K562 (cell line): ENCODE data around the gene EYA4. TPM values are rescaled to one million over a fixed set of nuclear protein-coding genes. Genes with fewer than 3 reads are reported as not detected.

Experiments
- ATAC-seq: fragments of 200-7000 bp; cut with Tn5 transposase; 3 replicates; pipeline ENCODE4 v1.9.1; 2020; ENCODE audit warnings: moderate library complexity
- BruUV-seq: library from RNA; stranded (reverse); fragments of 400-500 nt; replicated peaks from 2 replicates; lab custom pipeline; 2021; lab: Mats Ljungman, UMichigan
- CTCF ChIA-PET: fragments of 300-600 bp; formaldehyde crosslinking; extraction: SDS; loops from one replicate; lab custom pipeline; 2021; ENCODE audit warnings: low intra/inter-chr PET ratio; lab: Yijun Ruan, JAX
- POLR2A ChIA-PET: fragments of 300-600, 350-650 bp; sonication (Branson Sonifier 250); formaldehyde crosslinking; extraction: SDS; loops from one replicate; lab custom pipeline; 2021; ENCODE audit warnings: antibody characterized with exemption, inconsistent platforms; lab: Yijun Ruan, JAX
- DNase-seq, 4 experiments: peaks; one replicate each; pipeline versions ENCODE4 v3.0.0 to v3.0.0-alpha.2; 2011 to 2018; ENCODE audit warnings: low spot score in 3 of 4, mixed read lengths in 3 of 4; ENCODE audit errors: extremely low read depth in 1 of 4
- FAIRE-seq: peaks from 2 replicates; lab custom pipeline; 2011; peaks lifted over from hg19 to GRCh38; lab: Jason Lieb, UNC
- H2AFZ ChIP-seq: 2 replicates; pipeline ENCODE4 v1.6.0; 2011; ENCODE audit warnings: low read depth, low read length, control low read depth, inconsistent platforms
- H3K27ac ChIP-seq: fragments of 200-600 bp; 3 replicates; pipeline ENCODE4 v1.8.0; 2011; ENCODE audit warnings: low read depth, mild to moderate bottlenecking, control low read depth, inconsistent platforms, low read length, moderate library complexity, mixed read lengths; ENCODE audit errors: extremely low read depth
- H3K27me3 ChIP-seq, 2 experiments: fragments of 300-600 bp in 1 of 2; 2 replicates in 1 of 2; 3 replicates in 1 of 2; pipeline versions ENCODE4 v1.6.0 to v1.8.0; 2011; ENCODE audit warnings: inconsistent platforms in 2 of 2, low read length in 2 of 2, mild to moderate bottlenecking in 1 of 2, mixed read lengths in 1 of 2, moderate library complexity in 1 of 2; ENCODE audit not compliant: control insufficient read depth in 2 of 2, insufficient read depth in 2 of 2
- H3K36me3 ChIP-seq: fragments of 300-600 bp; 3 replicates; pipeline ENCODE4 v1.8.0; 2011; ENCODE audit warnings: mild to moderate bottlenecking, low read length, inconsistent platforms; ENCODE audit not compliant: control insufficient read depth, insufficient read depth
- H3K4me1 ChIP-seq, 2 experiments: fragments of 200-600 bp in 1 of 2; replicated peaks in 1 of 2; 2 replicates in 1 of 2; 3 replicates in 1 of 2; pipeline versions ENCODE4 v1.5.1 to v1.8.0; 2011; ENCODE audit warnings: inconsistent platforms in 2 of 2, low read length in 2 of 2, mild to moderate bottlenecking in 1 of 2, mixed read lengths in 1 of 2, moderate library complexity in 1 of 2; ENCODE audit not compliant: control insufficient read depth in 2 of 2, insufficient read depth in 2 of 2
- H3K4me2 ChIP-seq: 2 replicates; pipeline ENCODE4 v1.6.1; 2011; ENCODE audit warnings: low read length, control low read depth, inconsistent platforms, mixed read lengths; ENCODE audit not compliant: insufficient read depth
- H3K4me3 ChIP-seq: fragments of 200-600 bp; sonication (generic), shearing (Covaris generic); 2 replicates; pipeline ENCODE4 v1.5.1; 2016; ENCODE audit warnings: control low read depth, inconsistent platforms
- H3K79me2 ChIP-seq: fragments of 200-600 bp; 3 replicates; pipeline ENCODE4 v1.8.0; 2011; ENCODE audit warnings: low read length, inconsistent platforms; ENCODE audit not compliant: control insufficient read depth, insufficient read depth
- H3K9ac ChIP-seq, 2 experiments: 2 replicates each; pipeline versions ENCODE4 v1.6.0 to v1.6.1; 2011; ENCODE audit warnings: low read depth in 2 of 2, low read length in 2 of 2, control low read depth in 1 of 2, inconsistent platforms in 1 of 2, mild to moderate bottlenecking in 1 of 2, mixed read lengths in 1 of 2; ENCODE audit not compliant: insufficient read depth in 1 of 2
- H3K9me1 ChIP-seq: one replicate; pipeline ENCODE4 v1.6.0; 2011; ENCODE audit warnings: inconsistent platforms, mild to moderate bottlenecking, low read length, moderate library complexity; ENCODE audit not compliant: control insufficient read depth, insufficient read depth
- H3K9me3 ChIP-seq: replicated peaks from 2 replicates; pipeline ENCODE4 v1.5.1; 2011; ENCODE audit warnings: low read depth, low read length, inconsistent platforms; ENCODE audit not compliant: control insufficient read depth, insufficient read depth
- H4K20me1 ChIP-seq: replicated peaks from 2 replicates; pipeline ENCODE4 v1.6.1; 2011; ENCODE audit warnings: low read length, inconsistent platforms, mixed read lengths; ENCODE audit not compliant: control insufficient read depth, insufficient read depth
- ATF1 ChIP-seq, 2 experiments: fragments of 450-650 bp in 1 of 2; IDR thresholded peaks; 2 replicates each; pipeline ENCODE4 v1.6.1; 2016; ENCODE audit warnings: missing compliant biosample characterization in 1 of 2, missing genetic modification characterization in 1 of 2
- CBFA2T2 ChIP-seq: fragments of 450-650 bp; conservative IDR thresholded peaks from 2 replicates; pipeline ENCODE4 v1.6.1; 2017; ENCODE audit warnings: mild to moderate bottlenecking
- CEBPG ChIP-seq, 3 experiments: fragments of 200-800 bp in 1 of 3; sonication (Bioruptor generic) in 1 of 3; sonication (generic) in 1 of 3; formaldehyde crosslinking in 1 of 3; IDR thresholded peaks in 2 of 3; conservative IDR thresholded peaks in 1 of 3; 2 replicates each; pipeline versions ENCODE4 v1.6.1 to v1.8.0; 2016 to 2022; ENCODE audit warnings: missing compliant biosample characterization in 2 of 3, missing genetic modification characterization in 2 of 3, mild to moderate bottlenecking in 1 of 3, missing genetic modification reagents in 1 of 3
- ESRRB ChIP-seq: fragments of 250-450 bp; sonication (Bioruptor Pico); IDR thresholded peaks from 2 replicates; pipeline ENCODE4 v1.5.0; 2020; ENCODE audit warnings: mild to moderate bottlenecking, moderate library complexity, borderline replicate concordance
- FUS ChIP-seq: fragments of 200-400 bp; formaldehyde crosslinking; optimal IDR thresholded peaks from 2 replicates; pipeline ENCODE3; 2017; ENCODE audit warnings: low read depth, low read length
- GATAD2A ChIP-seq: fragments of 450-650 bp; IDR thresholded peaks from 2 replicates; pipeline ENCODE4 v1.6.1; 2017
- HDAC3 ChIP-seq: fragments of 450-650 bp; IDR thresholded peaks from 2 replicates; pipeline ENCODE4 v1.6.1; 2018; ENCODE audit warnings: borderline replicate concordance, mild to moderate bottlenecking, moderate library complexity; ENCODE audit not compliant: partially characterized antibody
- MED1 ChIP-seq: sonication (generic); formaldehyde crosslinking; IDR thresholded peaks from 2 replicates; pipeline ENCODE4 v1.8.1; 2023; ENCODE audit warnings: missing genetic modification reagents, borderline replicate concordance
- SMARCA4 ChIP-seq: fragments of 450-650 bp; IDR thresholded peaks from 2 replicates; pipeline ENCODE4 v1.6.1; 2016
- SMARCA5 ChIP-seq: fragments of 450-650 bp; IDR thresholded peaks from 2 replicates; pipeline ENCODE4 v1.6.1; 2016
- SRSF3 ChIP-seq: fragments of 200-400 bp; formaldehyde crosslinking; IDR thresholded peaks from 2 replicates; pipeline ENCODE4 v1.6.1; 2016; ENCODE audit warnings: mild to moderate bottlenecking, low read length, moderate library complexity; ENCODE audit not compliant: insufficient read depth
- TAF1 ChIP-seq: IDR thresholded peaks from 2 replicates; pipeline ENCODE4 v1.6.1; 2011; ENCODE audit warnings: mild to moderate bottlenecking, low read length, moderate library complexity; ENCODE audit not compliant: insufficient read depth, control insufficient read depth, severe bottlenecking; ENCODE audit errors: extremely low read depth
- ZNF280A ChIP-seq: fragments of 450-650 bp; IDR thresholded peaks from 2 replicates; pipeline ENCODE4 v1.6.1; 2018; ENCODE audit warnings: mild to moderate bottlenecking, low read depth; ENCODE audit not compliant: partially characterized antibody
- ZNF395 ChIP-seq: fragments of 200-800 bp; sonication (Bioruptor generic); IDR thresholded peaks from 2 replicates; pipeline ENCODE4 v1.6.1; 2017; ENCODE audit warnings: missing genetic modification characterization, missing compliant biosample characterization
- ZNF445 ChIP-seq: fragments of 250-450 bp; sonication (Bioruptor Pico); IDR thresholded peaks from 2 replicates; pipeline ENCODE4 v1.4.0; 2020; ENCODE audit warnings: low read depth, mild to moderate bottlenecking, moderate library complexity
- ZNF507 ChIP-seq: conservative IDR thresholded peaks from 2 replicates; pipeline ENCODE4 v1.6.1; 2017; ENCODE audit warnings: missing genetic modification characterization, missing compliant biosample characterization
- ZNF551 ChIP-seq: fragments of 250-450 bp; sonication (Bioruptor Pico); IDR thresholded peaks from 2 replicates; pipeline ENCODE4 v1.5.0; 2021; ENCODE audit warnings: mild to moderate bottlenecking, moderate library complexity
- ZNF830 ChIP-seq: fragments of 250-450 bp; sonication (Bioruptor Pico); IDR thresholded peaks from 2 replicates; pipeline ENCODE4 v1.5.0; 2021; ENCODE audit warnings: mild to moderate bottlenecking
- WGBS: fragments of 100-300 bp; shearing (Covaris generic); methylation state at CpG from one replicate; pipeline ENCODE4 v1.1.6; 2016; ENCODE audit warnings: low coverage, mixed read lengths; ENCODE audit not compliant: insufficient coverage; ENCODE audit errors: missing lambda C conversion rate; 5-methylcytosine and 5-hydroxymethylcytosine counted together
- in situ Hi-C: fragments of 300-500 bp; cut with MboI; formaldehyde crosslinking; loops from 4 replicates; pipeline ENCODE4 v1.15.0; 2018; ENCODE audit warnings: inconsistent platforms, mixed read lengths
- intact Hi-C: fragments of 100-400 bp; cut with micrococcal nuclease; formaldehyde crosslinking; loops from 2 replicates; pipeline ENCODE4 v1.14.2; 2022
- polyA plus RNA-seq, 8 experiments: library from polyadenylated mRNA; depleted of rRNA in 4 of 8; stranded (reverse) in 5 of 8; unstranded in 3 of 8; fragments of >200 nt; fragmentation: Nextera tagmentation in 2 of 8; fragmentation: Illumina TruSeq in 1 of 8; extraction: Ambion mirVana in 2 of 8; extraction: Trizol in 1 of 8; gene quantifications; 2 replicates each; pipeline versions ENCODE4 v1.2.1 to v1.2.3, GENCODE V29; 2011 to 2014; ENCODE audit warnings: inconsistent platforms in 1 of 8, missing spikeins in 1 of 8
- total RNA-seq, 7 experiments: library from RNA; depleted of rRNA in 6 of 7; stranded (reverse); fragments of >200 nt in 6 of 7; fragmentation: Illumina TruSeq in 2 of 7; extraction: Trizol in 2 of 7; gene quantifications; 2 replicates each; pipeline versions ENCODE4 v1.2.1 to v1.2.3, GENCODE V29; 2011 to 2021; ENCODE audit warnings: low replicate concordance in 1 of 7

Gene EYA4
- total and polyA plus RNA-seq, 9 of the 15 experiments (the other 6 are each of a cell fraction or from before 2014, with no cell fraction given), result 0.03 to 0.04 TPM; not detected in 7

DNA sequence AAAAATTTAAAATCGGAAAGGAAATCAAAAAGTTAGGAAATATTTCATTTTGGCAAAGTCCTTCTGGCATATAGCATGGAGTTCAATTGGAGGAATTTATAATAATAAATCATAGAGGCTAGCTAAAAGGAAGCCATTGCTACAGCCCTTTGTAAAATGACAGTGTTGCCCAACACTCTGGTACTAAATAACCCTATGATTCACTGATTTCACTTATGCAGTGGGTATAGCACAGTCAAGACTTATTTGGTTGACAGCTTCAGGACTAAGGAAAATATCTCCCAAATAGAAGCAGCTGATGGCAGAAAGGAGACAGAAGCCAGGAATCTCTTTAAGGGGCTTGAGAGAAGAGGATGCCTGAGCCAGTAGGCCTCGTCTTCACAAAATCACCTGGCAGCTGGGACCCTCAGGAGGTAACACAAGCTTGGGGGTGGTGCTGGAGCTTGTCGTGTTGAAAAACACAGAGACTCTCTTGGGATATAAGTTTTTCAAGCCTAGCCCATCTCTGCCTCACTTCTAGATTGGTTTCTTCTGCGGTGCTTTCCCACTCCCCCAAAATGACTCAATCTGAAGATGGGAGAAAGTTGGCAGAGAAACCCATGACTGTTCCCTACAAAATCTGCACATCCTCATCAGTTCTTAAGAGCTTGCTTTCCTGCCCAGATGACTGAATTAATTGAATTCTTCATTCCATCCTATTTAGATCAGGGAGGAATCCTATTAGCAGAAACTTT is 38.4 kb upstream of the EYA4 start:
- intact Hi-C loops (no loop called here), in situ Hi-C loops (no loop called here)
- no peaks in the 10 kb centered on the region for H3K79me2 ChIP-seq
- H4K20me1 ChIP-seq, result no peaks in the 10 kb centered on the region
- H3K27me3 ChIP-seq, result no peaks in the 10 kb centered on the region
- H3K27ac ChIP-seq, result no peak overlapping the region
- H3K9me3 ChIP-seq, result no peaks in the 10 kb centered on the region
- 0% methylated on average over 4 of the region's 4 CpGs for WGBS
- no peak overlapping the region for H3K4me2 ChIP-seq
- TF ChIP-seq ZNF507 (tag) (no peak), HDAC3 (no peak), TAF1 (no peak), ATF1 (CRISPR knock-in tag; IDR thresholded peaks at IDR 0.05) (no peak), ATF1 (tag; IDR thresholded peaks at IDR 0.05) (no peak), SMARCA5 (no peak), ZNF280A (no peak), MED1 (no peak), GATAD2A (no peak), CEBPG (CRISPR knock-in tag; IDR thresholded peaks at IDR 0.05) (no peak), CEBPG (tag; conservative IDR thresholded peaks at IDR 0.05 in 1 of 2, IDR thresholded peaks at IDR 0.05 in 1 of 2) (no peak), SRSF3 (no peak), CBFA2T2 (no peak), ZNF395 (CRISPR knock-in tag) (no peak), ZNF445 (no peak), FUS (no peak), SMARCA4 (no peak), ZNF551 (no peak), ESRRB (no peak), ZNF830 (CRISPR knock-in tag) (no peak)
- BruUV-seq, result no TSS peak
- ChIA-PET CTCF (no interaction called here), POLR2A (no interaction called here)
- H3K9ac ChIP-seq, result no peak overlapping the region
- DNase-seq (no peak), FAIRE-seq (no peak), ATAC-seq (no peak)
- H2AFZ ChIP-seq, result no peak overlapping the region
- H3K36me3 ChIP-seq, result no peaks in the 10 kb centered on the region
- no peaks in the 10 kb centered on the region for H3K9me1 ChIP-seq
- no peak overlapping the region for H3K4me3 ChIP-seq
- H3K4me1 ChIP-seq, result no peaks in the 10 kb centered on the region
